HepG2 (cell line): Measurements from ENCODE around the gene LMNA. TPM values are rescaled to one million over a fixed set of nuclear protein-coding genes. Genes with fewer than 3 reads are reported as not detected.
A peak's percentile ranks its signal among the peaks of the same experiment; 100 is the strongest.

ENCODE experiments used
- ATAC-seq: fragments of 200-7000 bp; cut with Tn5 transposase; 3 replicates; pipeline ENCODE4 v1.9.1; 2020; ENCODE audit warnings: mild to moderate bottlenecking, moderate library complexity
- BruUV-seq: library from RNA; stranded (reverse); fragments of 400-500 nt; replicated peaks from 2 replicates; lab custom pipeline; 2021; lab: Mats Ljungman, UMichigan
- CTCF ChIA-PET: fragments of 300-600 bp; formaldehyde crosslinking; extraction: SDS; loops from one replicate; lab custom pipeline; 2021; ENCODE audit warnings: low total read pairs, inconsistent platforms, low intra/inter-chr PET ratio; lab: Yijun Ruan, JAX
- POLR2A ChIA-PET: fragments of 350-600 bp; sonication (Branson Sonifier 250); formaldehyde crosslinking; loops from one replicate; lab custom pipeline; 2020; ENCODE audit warnings: antibody characterized with exemption, inconsistent platforms; lab: Yijun Ruan, JAX
- DNase-seq: peaks from one replicate; pipeline ENCODE4 v3.0.0-alpha.2; 2015; ENCODE audit warnings: low spot score
- FAIRE-seq: peaks from 3 replicates; lab custom pipeline; 2011; peaks lifted over from hg19 to GRCh38; lab: Jason Lieb, UNC
- H2AFZ ChIP-seq: one replicate; pipeline ENCODE4 v1.6.1; 2011; ENCODE audit warnings: low read length, inconsistent platforms
- H3K27ac ChIP-seq: fragments of 300-600 bp; 3 replicates; pipeline ENCODE4 v1.8.0; 2011; ENCODE audit warnings: mixed run types, mild to moderate bottlenecking, mixed read lengths, low read length, inconsistent platforms; ENCODE audit not compliant: insufficient read depth; ENCODE audit errors: extremely low read length
- H3K27me3 ChIP-seq, 2 experiments: fragments of 200-600 bp in 1 of 2; 2 replicates in 1 of 2; 3 replicates in 1 of 2; pipeline versions ENCODE4 v1.6.0 to v1.8.0; 2011; ENCODE audit warnings: low read length in 2 of 2, mild to moderate bottlenecking in 2 of 2, moderate library complexity in 2 of 2, inconsistent platforms in 1 of 2; ENCODE audit not compliant: insufficient read depth in 2 of 2, control insufficient read depth in 1 of 2
- H3K36me3 ChIP-seq, 2 experiments: fragments of 200-600 bp in 1 of 2; replicated peaks in 1 of 2; 2 replicates in 1 of 2; 3 replicates in 1 of 2; pipeline versions ENCODE4 v1.5.1 to v1.8.0; 2011; ENCODE audit warnings: low read length in 2 of 2, inconsistent platforms in 1 of 2; ENCODE audit not compliant: insufficient read depth in 2 of 2, control insufficient read depth in 1 of 2
- H3K4me1 ChIP-seq: 2 replicates; pipeline ENCODE4 v1.5.1; 2012; ENCODE audit warnings: low read length, inconsistent platforms; ENCODE audit not compliant: insufficient read depth
- H3K4me2 ChIP-seq: 2 replicates; pipeline ENCODE4 v1.6.0; 2011; ENCODE audit warnings: low read depth, low read length, inconsistent platforms
- H3K4me3 ChIP-seq, 3 experiments: fragments of 200-600 bp in 1 of 3; sonication (generic), shearing (Covaris generic) in 1 of 3; replicated peaks in 1 of 3; 2 replicates each; pipeline ENCODE4 v1.5.1; 2011 to 2016; ENCODE audit warnings: low read length in 3 of 3, inconsistent platforms in 2 of 3, low read depth in 2 of 3, mild to moderate bottlenecking in 2 of 3, control low read depth in 1 of 3, mixed read lengths in 1 of 3; ENCODE audit not compliant: insufficient read depth in 1 of 3
- H3K79me2 ChIP-seq: one replicate; pipeline ENCODE4 v1.6.1; 2011; ENCODE audit warnings: low read length, inconsistent platforms; ENCODE audit not compliant: insufficient read depth
- H3K9ac ChIP-seq: 2 replicates; pipeline ENCODE4 v1.6.0; 2011; ENCODE audit warnings: mild to moderate bottlenecking, low read depth, low read length, inconsistent platforms; ENCODE audit not compliant: insufficient read depth
- H3K9me3 ChIP-seq: 2 replicates; pipeline ENCODE4 v1.5.1; 2012; ENCODE audit warnings: mild to moderate bottlenecking, low read length
- H4K20me1 ChIP-seq: 2 replicates; pipeline ENCODE4 v1.6.0; 2011; ENCODE audit warnings: inconsistent platforms, mild to moderate bottlenecking, low read length, moderate library complexity; ENCODE audit not compliant: insufficient read depth
- CREB1 ChIP-seq, 2 experiments: fragments of 450-650 bp in 1 of 2; IDR thresholded peaks; 2 replicates each; pipeline ENCODE4 v1.6.1; 2016 to 2017; ENCODE audit warnings: control low read depth in 1 of 2, mild to moderate bottlenecking in 1 of 2, missing compliant biosample characterization in 1 of 2, missing genetic modification characterization in 1 of 2
- FOXJ3 ChIP-seq: sonication (generic); formaldehyde crosslinking; IDR thresholded peaks from 2 replicates; pipeline ENCODE4 v1.4.0; 2020; ENCODE audit warnings: missing genetic modification reagents, mild to moderate bottlenecking, borderline replicate concordance
- HNRNPL ChIP-seq: fragments of 200-400 bp; formaldehyde crosslinking; IDR thresholded peaks from 2 replicates; pipeline ENCODE4 v1.6.1; 2017; ENCODE audit warnings: mild to moderate bottlenecking, low read depth, low read length
- JUNB ChIP-seq: sonication (generic); formaldehyde crosslinking; IDR thresholded peaks from 2 replicates; pipeline ENCODE4 v1.8.0; 2022; ENCODE audit warnings: missing genetic modification reagents, mild to moderate bottlenecking, borderline replicate concordance
- KLF6 ChIP-seq: IDR thresholded peaks from 2 replicates; pipeline ENCODE4 v1.8.0; 2016; ENCODE audit warnings: missing biosample characterization, missing genetic modification reagents
- MAFK ChIP-seq, 2 experiments: IDR thresholded peaks in 1 of 2; conservative IDR thresholded peaks in 1 of 2; 2 replicates each; pipeline ENCODE4 v1.6.1; 2011; ENCODE audit warnings: improper control_type of control experiment in 2 of 2, low read length in 2 of 2
- MEIS2 ChIP-seq: sonication (generic); formaldehyde crosslinking; IDR thresholded peaks from 2 replicates; pipeline ENCODE4 v1.9.0; 2021; ENCODE audit warnings: mild to moderate bottlenecking, missing genetic modification reagents
- NBN ChIP-seq: fragments of 450-650 bp; conservative IDR thresholded peaks from 2 replicates; pipeline ENCODE4 v1.6.1; 2017
- NFE2 ChIP-seq: sonication (generic); formaldehyde crosslinking; IDR thresholded peaks from 2 replicates; pipeline ENCODE4 v1.4.0; 2020; ENCODE audit warnings: missing genetic modification reagents
- NONO ChIP-seq, 2 experiments: fragments of 450-650 bp in 1 of 2; sonication (generic) in 1 of 2; formaldehyde crosslinking in 1 of 2; IDR thresholded peaks in 1 of 2; conservative IDR thresholded peaks in 1 of 2; 2 replicates each; pipeline versions ENCODE4 v1.6.1 to v1.8.0; 2017 to 2022; ENCODE audit warnings: mild to moderate bottlenecking in 1 of 2, missing genetic modification reagents in 1 of 2, moderate library complexity in 1 of 2
- NR0B2 ChIP-seq: sonication (generic); formaldehyde crosslinking; IDR thresholded peaks from 2 replicates; pipeline ENCODE4 v1.4.0; 2020; ENCODE audit warnings: mild to moderate bottlenecking, missing genetic modification reagents
- POLR2AphosphoS2 ChIP-seq: IDR thresholded peaks from 2 replicates; pipeline ENCODE4 v1.6.1; 2011; ENCODE audit warnings: low read depth, low read length, improper control_type of control experiment
- YY1 ChIP-seq: IDR thresholded peaks from 2 replicates; pipeline ENCODE4 v1.6.1; 2011; ENCODE audit warnings: low read length, low read depth, moderate library complexity, mild to moderate bottlenecking; ENCODE audit not compliant: insufficient read depth, insufficient replicate concordance
- ZBTB25 ChIP-seq: IDR thresholded peaks from 2 replicates; pipeline ENCODE4 v1.6.1; 2018; ENCODE audit warnings: missing genetic modification reagents
- ZBTB4 ChIP-seq: sonication (generic); formaldehyde crosslinking; IDR thresholded peaks from 2 replicates; pipeline ENCODE4 v1.4.0; 2020; ENCODE audit warnings: missing genetic modification reagents, mild to moderate bottlenecking, borderline replicate concordance
- ZNF24 ChIP-seq: fragments of 450-650 bp; IDR thresholded peaks from 2 replicates; pipeline ENCODE4 v1.6.1; 2017; ENCODE audit warnings: antibody characterized with exemption, mild to moderate bottlenecking
- ZNF264 ChIP-seq: sonication (generic); formaldehyde crosslinking; IDR thresholded peaks from 2 replicates; pipeline ENCODE4 v1.4.0; 2020; ENCODE audit warnings: missing genetic modification reagents
- ZNF589 ChIP-seq: sonication (generic); formaldehyde crosslinking; conservative IDR thresholded peaks from 2 replicates; pipeline ENCODE4 v1.8.0; 2022; ENCODE audit warnings: mild to moderate bottlenecking, moderate library complexity, missing genetic modification reagents
- ZNF720 ChIP-seq: sonication (generic); formaldehyde crosslinking; IDR thresholded peaks from 2 replicates; pipeline ENCODE4 v1.4.0; 2020; ENCODE audit warnings: missing genetic modification reagents
- ZSCAN9 ChIP-seq: IDR thresholded peaks from 2 replicates; pipeline ENCODE4 v1.6.1; 2016; ENCODE audit warnings: borderline replicate concordance
- WGBS: methylation state at CpG from one replicate; pipeline ENCODE4 v1.1.6; 2017; ENCODE audit warnings: low lambda C conversion rate; 5-methylcytosine and 5-hydroxymethylcytosine counted together
- in situ Hi-C: cut with HindIII; loops from 2 replicates; pipeline ENCODE4 v1.10.0; 2017; ENCODE audit warnings: low pct_unique_long_range_greater_than_20kb; ENCODE audit not compliant: extremely low pct_ligation_motif_present
- intact Hi-C: fragments of 100-400 bp; cut with micrococcal nuclease; formaldehyde crosslinking; loops from one replicate; pipeline ENCODE4 v1.10.0; 2022; ENCODE audit not compliant: unreplicated experiment
- polyA plus RNA-seq, 8 experiments: library from polyadenylated mRNA; depleted of rRNA in 3 of 8; stranded (reverse) in 7 of 8; unstranded in 1 of 8; fragments of >200 nt; fragmentation: Illumina TruSeq in 4 of 8; extraction: Trizol in 4 of 8; gene quantifications; 2 replicates each; pipeline versions ENCODE4 v1.2.1 to v1.2.3, GENCODE V29; 2011 to 2016; ENCODE audit warnings: low read depth in 4 of 8, missing spikeins in 1 of 8, mixed read lengths in 1 of 8; ENCODE audit not compliant: insufficient read depth in 1 of 8
- total RNA-seq, 5 experiments: library from RNA; depleted of rRNA; stranded (reverse); fragments of >200 nt; fragmentation: Illumina TruSeq; extraction: Trizol; gene quantifications; 2 replicates each; pipeline ENCODE4 v1.2.3, GENCODE V29; 2016; ENCODE audit warnings: low read depth in 1 of 5

The LMNA gene
- total and polyA plus RNA-seq, 2 of the 13 experiments (the other 11 are each of a cell fraction or from before 2014, with no cell fraction given): 107 to 225 TPM

GRCh38 chr1:156114919-156115513 is 505 bp downstream of the LMNA start:
- Histone ChIP-seq H3K4me3 (peak overlapping the region; percentile 78 to 92 (median 83)), H3K4me2 (peak overlapping the region; percentile 80), H3K9ac (peak overlapping the region; percentile 94), H3K27ac (peak overlapping the region; percentile 81), H3K36me3 (peaks cover 0 to 4% of the 10 kb centered on the region in 2 experiments; a peak in 3 of 5 replicates), H2AFZ (no peak overlapping the region), H3K79me2 (peaks cover 50% of the 10 kb centered on the region), H3K27me3 (no peaks in the 10 kb centered on the region; a peak in 1 of 5 replicates), H3K9me3 (no peaks in the 10 kb centered on the region), H4K20me1 (peaks cover 6% of the 10 kb centered on the region; the same call in 1 of the 2 replicates), H3K4me1 (peaks cover 74% of the 10 kb centered on the region)
- TSS peak; percentile 71 for BruUV-seq
- peak; percentile 49 for ATAC-seq
- CTCF ChIA-PET: no interaction called here
- in situ Hi-C loops (no loop called here), intact Hi-C loops (loop anchor here (2.0 kb wide), 1 partner anchor 16 kb away; no protein-coding TSS in a partner anchor)
- no peak for DNase-seq
- no peak for FAIRE-seq
- 2% methylated on average over 11 of the region's 49 CpGs for WGBS
- POLR2A ChIA-PET: interaction anchor here (0.9 to 6.1 kb wide), 9 partner anchors 9 to 145 kb away, joined by 3 to 90 read pairs (median 4); partner anchors contain the start of genes MEX3A and PMF1
- TF ChIP-seq FOXJ3 (no peak), ZNF264 (CRISPR knock-in tag) (no peak), ZNF720 (CRISPR knock-in tag) (no peak), ZBTB4 (CRISPR knock-in tag) (no peak), CREB1 (IDR thresholded peaks at IDR 0.05) (no peak), CREB1 (CRISPR knock-in tag; IDR thresholded peaks at IDR 0.05) (no peak), NBN (no peak), MAFK (conservative IDR thresholded peaks at IDR 0.05 in 1 of 2, IDR thresholded peaks at IDR 0.05 in 1 of 2; ENCODE audit: low read length in 2 of 2) (no peak), NONO (IDR thresholded peaks at IDR 0.05) (no peak), NONO (CRISPR knock-in tag; conservative IDR thresholded peaks at IDR 0.05) (peak; percentile 52; the same call in 1 of the 2 replicates), KLF6 (0 out of 2 replicates have a peak, but pooled peaks have one; percentile 44), HNRNPL (no peak), ZNF24 (no peak), YY1 (no peak), JUNB (no peak), NFE2 (CRISPR knock-in tag) (no peak), NR0B2 (no peak), ZBTB25 (CRISPR knock-in tag) (no peak), MEIS2 (CRISPR knock-in tag) (no peak), ZSCAN9 (CRISPR knock-in tag) (no peak), ZNF589 (no peak), POLR2AphosphoS2 (no peak)
